DMS53 (cell line): ENCODE data around the gene SUPT4H1.
A peak's percentile ranks its signal among the peaks of the same experiment; 100 is the strongest.
"Not testable (repeated sequence)": the region's sequence is repeated elsewhere in the genome, so short reads cannot be mapped to it uniquely, and the experiment has no call there.

Source experiments
- DNase-seq: peaks from one replicate; lab custom pipeline; 2025; lab: John Stamatoyannopoulos, UW

The SUPT4H1 gene

GRCh38 chr17:58363457-58364185, 11.6 kb upstream of the SUPT4H1 start:
- no peak for DNase-seq

GRCh38 chr17:58362368-58363014, 10.5 kb upstream of the SUPT4H1 start:
- no peak for DNase-seq

- no peak for DNase-seq
Observed at GRCh38 chr17:58360296-58361063, 8.5 kb upstream of the SUPT4H1 start.

- DNase-seq = no peak
Observed at GRCh38 chr17:58358408-58359172, 6.6 kb upstream of the SUPT4H1 start.

- no peak for DNase-seq
Observed at GRCh38 chr17:58357312-58358297, 5.6 kb upstream of the SUPT4H1 start.

GRCh38 chr17:58356231-58356630, 4.2 kb upstream of the SUPT4H1 start:
- no peak for DNase-seq

- no peak for DNase-seq
Observed at GRCh38 chr17:58354541-58355216, 2.7 kb upstream of the SUPT4H1 start.

- DNase-seq = no peak
Observed at GRCh38 chr17:58353389-58353825, 1.4 kb upstream of the SUPT4H1 start.

GRCh38 chr17:58352596-58353388, 791 bp upstream of the SUPT4H1 start:
- DNase-seq = peak; percentile 56

GRCh38 chr17:58351182-58351581, 819 bp downstream of the SUPT4H1 start:
- DNase-seq = no peak

- no peak for DNase-seq
Observed at GRCh38 chr17:58348038-58348437, 4.0 kb downstream of the SUPT4H1 start.

GRCh38 chr17:58345500-58345899, 6.5 kb downstream of the SUPT4H1 start:
- DNase-seq = no peak

GRCh38 chr17:58344791-58345157, 7.2 kb downstream of the SUPT4H1 start:
- no peak for DNase-seq

GRCh38 chr17:58344047-58344790, 7.8 kb downstream of the SUPT4H1 start:
- no peak for DNase-seq

- DNase-seq = no peak
Observed at GRCh38 chr17:58343131-58343530, 8.9 kb downstream of the SUPT4H1 start.

- DNase-seq = no peak
Observed at GRCh38 chr17:58341861-58342475, 10.0 kb downstream of the SUPT4H1 start.

GRCh38 chr17:58341136-58341860, 10.7 kb downstream of the SUPT4H1 start:
- DNase-seq = not testable (repeated sequence)
